Inflammatory macrophage (primary cell): ENCODE measurements around the gene CDK14.

Source experiments
- DNase-seq, 2 donors: peaks; one replicate each; pipeline ENCODE4 v3.0.0-alpha.2; 2020 to 2022

CDK14 gene

GRCh38 chr7:91127959-91128358, 531.8 kb downstream of the CDK14 start:
- no peak for DNase-seq

GRCh38 chr7:91128683-91129348, 532.7 kb downstream of the CDK14 start:
- no peak for DNase-seq

GRCh38 chr7:91135300-91135699, 539.2 kb downstream of the CDK14 start:
- DNase-seq: no peak

DNA sequence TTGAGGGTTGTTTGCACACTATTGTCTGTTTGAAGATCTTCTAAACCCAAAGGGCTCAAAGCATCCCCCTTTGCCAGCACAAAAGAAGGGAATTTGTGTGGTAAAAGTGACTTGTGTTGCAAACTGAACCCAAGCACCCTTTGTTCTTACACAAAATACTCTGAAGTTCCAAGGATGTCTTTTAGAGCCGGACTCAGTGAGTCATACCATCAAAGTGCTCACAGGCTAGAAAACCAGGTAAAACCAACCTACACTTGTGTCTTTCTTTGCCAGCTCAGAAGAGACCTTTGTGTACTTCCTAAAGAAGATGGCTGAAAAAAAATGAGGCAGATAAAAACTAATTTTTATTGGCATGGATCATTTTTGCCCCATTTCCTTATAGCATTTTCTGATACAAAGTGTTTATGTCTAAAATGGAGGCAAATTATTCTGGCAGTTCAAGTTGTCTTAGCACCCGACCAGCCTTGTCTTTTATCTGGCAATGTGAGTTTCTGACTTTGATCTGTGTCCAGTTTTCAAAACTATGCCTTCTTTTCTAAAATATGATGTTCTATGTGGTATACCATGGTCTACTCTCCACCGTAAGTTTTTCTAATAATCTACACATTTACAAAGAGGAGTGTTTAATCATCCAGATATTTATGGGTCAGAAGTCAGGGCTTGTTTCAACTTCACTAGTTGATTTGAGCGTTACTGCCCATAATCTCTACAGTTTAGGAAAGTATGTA, 539.7 kb downstream of the CDK14 start:
- no peak for DNase-seq

DNA sequence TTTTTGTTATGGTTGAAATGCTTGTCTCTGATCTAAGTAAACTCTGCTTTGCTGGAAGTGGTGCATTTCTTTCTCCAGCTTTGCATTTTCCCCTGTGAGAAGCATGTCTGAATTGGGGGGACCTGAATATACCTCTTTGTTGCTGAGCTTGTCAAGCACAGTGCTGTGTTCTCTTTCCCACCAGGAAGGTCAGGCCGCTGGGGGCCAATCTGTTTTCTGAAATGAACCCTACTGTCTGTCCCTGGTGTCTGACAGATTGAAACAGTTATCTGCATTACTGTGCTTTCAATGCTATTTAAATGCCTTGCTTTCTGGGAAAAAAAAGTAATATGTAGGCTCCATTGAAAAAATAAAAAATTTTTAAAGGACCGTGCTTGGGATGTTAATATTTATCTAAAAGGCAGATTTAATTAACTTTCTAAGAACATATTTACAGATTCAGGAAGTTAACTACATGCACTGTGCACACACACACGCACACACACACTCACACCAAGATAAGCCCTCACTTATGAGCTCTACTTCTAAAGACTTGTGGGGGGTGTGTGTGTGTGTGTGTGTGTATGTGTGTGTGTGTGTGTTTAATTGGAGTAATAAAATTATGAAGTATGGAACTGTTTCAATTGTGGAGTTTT, 541.1 kb downstream of the CDK14 start:
- DNase-seq: no peak

GRCh38 chr7:91137788-91138368, 541.8 kb downstream of the CDK14 start:
- DNase-seq: no peak

GRCh38 chr7:91140286-91140685, 544.2 kb downstream of the CDK14 start:
- no peak for DNase-seq

GRCh38 chr7:91140982-91141381, 544.9 kb downstream of the CDK14 start:
- peak; percentile 37 to 38 for DNase-seq

DNA sequence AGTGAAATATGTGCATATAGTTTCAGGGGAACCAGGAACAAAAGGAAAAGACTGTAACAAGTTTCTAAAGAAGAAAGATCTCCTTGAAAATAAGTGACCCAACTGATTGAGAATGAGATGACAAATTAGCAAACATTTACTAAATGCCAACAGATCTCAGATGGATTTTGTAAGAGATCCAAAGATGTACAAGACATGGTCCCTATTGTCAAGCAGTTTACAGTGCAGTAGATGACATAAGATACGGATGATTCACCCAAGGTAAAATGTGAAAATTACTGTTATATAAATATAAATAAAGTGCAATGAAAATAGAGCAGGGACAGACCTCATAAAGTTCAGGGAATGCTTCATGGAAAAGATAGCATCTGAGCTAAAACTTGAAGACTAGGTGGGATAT, 546.6 kb downstream of the CDK14 start:
- DNase-seq: no peak

DNA sequence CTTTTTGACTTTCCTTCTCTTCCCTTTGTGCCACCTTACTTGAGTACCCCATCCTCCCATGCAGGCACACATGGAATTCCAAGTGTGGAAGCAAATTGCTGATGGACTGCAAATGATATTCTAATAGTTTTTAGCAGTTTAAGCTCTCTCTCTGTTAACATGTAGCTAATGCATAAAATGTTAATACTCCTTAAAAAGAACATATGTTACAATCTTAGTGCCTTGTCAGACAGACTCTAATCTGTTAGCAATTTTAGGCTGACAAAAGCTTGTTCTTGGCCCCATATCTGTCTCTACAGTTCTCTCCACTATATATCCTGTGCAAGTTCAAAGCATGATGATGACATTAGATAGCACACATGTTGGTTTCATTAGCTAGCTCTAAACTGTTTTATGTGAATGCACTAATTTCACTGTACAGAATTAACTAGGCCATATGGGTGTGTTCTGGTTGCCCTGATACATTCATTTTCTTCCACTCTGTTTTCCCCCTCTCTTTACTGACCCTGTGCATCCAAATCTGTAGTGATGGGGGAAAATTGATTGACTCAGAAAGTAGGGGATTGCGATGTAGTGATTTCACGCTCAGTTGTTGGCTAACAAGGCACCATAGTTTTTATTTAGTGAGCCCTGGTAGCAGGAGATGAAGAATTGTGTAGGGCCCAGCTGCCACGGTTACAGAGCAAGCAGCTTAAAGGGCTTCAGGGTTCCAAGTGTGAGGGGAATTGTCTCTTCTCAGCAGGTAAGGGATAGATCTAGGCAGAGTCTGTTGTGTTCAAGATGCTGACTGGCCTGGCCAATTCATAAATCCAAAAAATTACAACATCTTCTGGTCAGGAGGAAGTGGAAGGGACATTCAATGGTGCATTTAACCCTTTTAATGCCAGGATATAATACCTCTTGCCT, 553.5 kb downstream of the CDK14 start:
- DNase-seq: no peak

DNA sequence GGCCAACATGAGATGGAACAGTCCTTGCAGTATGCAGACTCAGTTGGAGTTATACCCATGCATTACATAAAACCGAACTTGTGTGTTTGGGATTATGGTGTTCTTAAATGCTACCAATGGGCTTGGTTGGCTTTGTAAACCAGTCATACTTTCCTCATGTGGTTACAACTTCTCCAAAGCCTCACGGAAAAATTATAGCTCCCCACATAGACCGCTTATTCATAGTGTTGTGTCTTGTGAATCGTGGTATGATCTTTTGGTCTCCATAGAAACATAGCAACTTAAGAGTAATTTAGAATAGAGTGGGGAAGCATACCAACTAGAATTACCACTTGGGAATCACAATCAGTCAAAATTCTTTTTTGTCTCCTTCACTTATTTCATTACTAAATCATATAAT, 555.8 kb downstream of the CDK14 start:
- no peak for DNase-seq

- DNase-seq: no peak
Observed at GRCh38 chr7:91156316-91157185, 560.4 kb downstream of the CDK14 start.

DNA sequence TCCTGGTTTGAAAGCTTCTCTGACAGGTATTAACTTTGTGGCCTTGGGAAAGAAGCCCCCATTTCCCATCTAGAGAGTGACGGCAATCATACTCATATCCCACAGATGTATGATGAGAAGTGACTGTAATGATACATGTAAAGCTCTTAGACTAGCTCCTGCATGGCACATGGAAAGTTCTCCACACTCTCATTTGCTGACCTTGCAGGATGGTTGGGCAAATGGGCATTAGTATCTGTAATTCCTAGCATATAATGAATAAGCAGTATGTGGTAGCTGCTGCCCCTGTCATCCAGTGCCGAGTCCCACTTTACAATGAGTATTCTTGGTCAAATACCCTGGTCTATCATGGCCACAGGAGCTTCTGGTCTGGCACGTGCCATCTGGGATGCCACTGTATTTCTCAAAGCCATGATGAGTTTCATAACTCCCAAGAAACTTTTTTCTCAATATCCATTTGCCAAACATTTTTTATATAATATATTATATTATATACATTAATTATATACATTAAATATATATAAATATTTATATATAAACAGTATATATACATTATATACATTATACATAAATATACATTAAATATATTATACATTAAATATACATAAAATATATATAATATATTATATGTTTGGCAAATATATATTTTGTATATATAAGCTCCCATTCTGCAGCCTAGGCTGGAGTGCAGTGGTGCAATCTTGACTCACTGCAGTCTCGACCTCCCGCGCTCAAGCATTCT, 561.6 kb downstream of the CDK14 start:
- DNase-seq: no peak

GRCh38 chr7:91162436-91162835, 566.3 kb downstream of the CDK14 start:
- DNase-seq: peak; percentile 34 to 40

GRCh38 chr7:91164506-91164905, 568.4 kb downstream of the CDK14 start:
- no peak for DNase-seq

- peak; percentile 85 to 88 for DNase-seq
Observed at GRCh38 chr7:91165006-91165845, 569.1 kb downstream of the CDK14 start.

DNA sequence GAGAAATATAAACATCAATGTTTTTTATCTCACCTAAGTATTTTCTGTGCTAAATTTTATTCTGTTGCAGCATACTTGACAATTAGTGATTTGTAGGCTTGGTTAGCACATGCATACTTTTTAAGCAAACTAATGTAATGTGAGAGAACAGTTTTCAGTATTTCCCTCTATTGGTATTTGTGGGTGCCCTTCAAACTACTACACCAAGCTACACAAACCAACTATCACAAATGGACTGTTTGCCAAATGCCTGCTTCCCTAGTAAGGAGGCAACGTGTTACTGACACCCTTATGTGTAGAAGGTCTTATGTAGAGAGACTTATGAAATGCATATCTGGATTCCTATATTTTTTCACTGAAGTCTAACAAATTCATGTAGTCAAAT, 569.7 kb downstream of the CDK14 start:
- no peak for DNase-seq

DNA sequence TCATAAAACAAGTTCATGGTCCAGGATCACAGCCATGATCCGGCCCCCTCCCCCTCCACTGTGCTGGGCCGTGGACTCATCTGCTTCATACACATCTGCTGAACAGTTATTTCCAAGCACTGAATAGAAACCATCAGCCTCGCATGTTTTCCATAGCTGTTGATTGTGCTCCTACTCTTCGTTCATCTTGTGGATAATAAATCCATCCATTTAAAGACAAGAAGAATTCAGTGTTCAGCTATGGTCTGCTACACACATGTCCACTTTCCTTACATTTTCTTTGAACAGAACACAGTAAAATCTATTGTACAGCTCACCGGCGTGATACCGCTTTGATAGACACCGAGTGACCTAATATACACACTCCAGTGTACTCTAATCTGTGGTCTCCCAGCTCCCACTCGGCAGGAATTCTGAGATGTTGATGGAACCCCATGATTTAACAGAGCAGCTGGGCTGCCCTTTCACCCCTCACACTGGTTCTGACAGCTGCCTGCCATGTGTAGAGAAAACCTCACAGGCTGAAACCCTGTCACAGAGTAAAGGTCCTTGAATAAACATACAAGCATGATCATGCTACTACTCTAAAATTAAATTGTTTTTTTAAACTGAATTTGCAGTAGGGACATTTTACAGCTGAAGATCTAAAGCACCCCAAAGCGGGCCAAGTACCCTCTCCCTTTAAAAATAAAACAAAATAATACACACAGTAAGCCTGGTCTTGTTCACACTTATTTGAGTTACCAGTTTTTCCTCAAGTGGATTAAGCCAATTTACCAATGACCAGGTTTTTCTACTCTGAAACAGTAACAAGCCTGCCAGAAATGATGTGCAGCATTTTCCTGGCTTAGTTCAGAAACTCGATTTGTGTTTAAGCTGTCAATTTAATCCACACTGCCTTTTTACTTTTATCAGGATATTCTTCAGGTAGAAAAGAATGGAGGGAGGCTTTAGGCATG, 573.0 kb downstream of the CDK14 start:
- DNase-seq: no peak

DNA sequence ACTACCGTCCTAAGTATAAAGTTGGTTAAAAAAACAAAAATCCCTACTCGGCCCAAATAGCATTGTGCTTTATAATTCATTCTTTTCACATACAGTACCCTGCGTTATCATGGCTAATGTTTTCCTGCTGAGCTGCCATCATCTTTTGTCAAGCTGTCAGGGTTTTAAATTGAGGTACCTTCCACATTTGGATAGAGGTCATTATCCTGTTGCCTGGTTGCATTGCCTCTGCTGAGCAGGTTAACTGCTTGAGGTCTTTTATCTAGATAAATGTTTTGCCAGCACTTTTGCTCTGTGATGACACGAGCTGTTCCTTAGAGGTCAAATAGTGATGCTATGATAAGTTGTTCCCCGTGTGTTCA, 573.7 kb downstream of the CDK14 start:
- DNase-seq: no peak
